Activated CD4-positive, CD25-positive, alpha-beta regulatory T cell treated with anti-CD3 and anti-CD28 coated beads, Interleukin-2, amount 50 U/mL, for 24 hours (primary cell): ENCODE measurements around the gene NDUFA1.
A peak's percentile ranks its signal among the peaks of the same experiment; 100 is the strongest.
"Not testable (repeated sequence)": the region's sequence is repeated elsewhere in the genome, so short reads cannot be mapped to it uniquely, and the experiment has no call there.

Experiments used
- ATAC-seq, 2 donors: fragments of 150-1000 bp; cut with Tn5 transposase; one replicate each; pipeline ENCODE4 v1.10.0; 2021; ENCODE audit warnings: mild to moderate bottlenecking in 1 of 2, moderate library complexity in 1 of 2

The NDUFA1 gene

DNA sequence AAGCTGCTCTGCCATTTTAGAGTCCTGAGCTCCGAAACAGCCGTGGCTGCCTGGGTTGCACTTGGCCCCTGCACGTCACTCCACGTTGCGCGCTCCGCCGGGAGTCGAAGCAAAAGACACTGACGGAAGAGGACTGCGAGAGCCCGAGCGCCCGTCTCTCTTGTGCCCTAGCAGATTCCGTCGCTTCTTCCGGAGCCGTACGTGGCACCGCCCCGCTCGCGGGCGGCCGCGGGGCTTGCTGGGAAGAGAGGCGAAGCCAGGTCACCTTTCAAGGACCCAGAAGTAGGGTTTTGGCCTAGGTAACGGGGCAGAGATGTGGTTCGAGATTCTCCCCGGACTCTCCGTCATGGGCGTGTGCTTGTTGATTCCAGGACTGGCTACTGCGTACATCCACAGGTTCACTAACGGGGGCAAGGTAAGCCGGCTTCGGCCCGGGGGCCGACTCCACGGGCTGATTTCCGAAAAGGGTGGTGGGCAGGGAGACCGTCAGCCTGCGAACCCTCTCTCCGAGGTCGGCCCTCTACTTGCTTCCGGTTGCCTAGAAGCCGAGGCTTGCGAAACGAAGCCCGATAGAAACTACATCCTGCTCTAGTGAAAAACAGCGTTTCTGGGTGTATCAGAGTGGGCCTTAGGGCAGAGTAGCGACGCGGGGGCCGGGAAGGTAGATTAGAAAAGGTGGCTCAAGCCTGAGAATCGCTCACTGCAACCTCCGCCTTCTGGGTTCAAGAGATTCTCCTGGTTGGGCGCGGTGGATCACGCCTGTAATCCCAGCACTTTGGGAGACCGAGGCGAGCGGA, at the start of gene NDUFA1, which contains the start of gene RNF113A:
TSS of gene NDUFA1 (plus strand) at position 234 of the 797 bp plus-strand sequence. CDS start at position 314, 80 bp downstream.
TSS of gene RNF113A (minus strand) at position 135 of the 797 bp plus-strand sequence. CDS start at position 15, 120 bp downstream.
- peak; percentile 93 to 96 for ATAC-seq

GRCh38 chrX:119824221-119824620, 47.4 kb upstream of the NDUFA1 start:
- not testable (repeated sequence) for ATAC-seq

DNA sequence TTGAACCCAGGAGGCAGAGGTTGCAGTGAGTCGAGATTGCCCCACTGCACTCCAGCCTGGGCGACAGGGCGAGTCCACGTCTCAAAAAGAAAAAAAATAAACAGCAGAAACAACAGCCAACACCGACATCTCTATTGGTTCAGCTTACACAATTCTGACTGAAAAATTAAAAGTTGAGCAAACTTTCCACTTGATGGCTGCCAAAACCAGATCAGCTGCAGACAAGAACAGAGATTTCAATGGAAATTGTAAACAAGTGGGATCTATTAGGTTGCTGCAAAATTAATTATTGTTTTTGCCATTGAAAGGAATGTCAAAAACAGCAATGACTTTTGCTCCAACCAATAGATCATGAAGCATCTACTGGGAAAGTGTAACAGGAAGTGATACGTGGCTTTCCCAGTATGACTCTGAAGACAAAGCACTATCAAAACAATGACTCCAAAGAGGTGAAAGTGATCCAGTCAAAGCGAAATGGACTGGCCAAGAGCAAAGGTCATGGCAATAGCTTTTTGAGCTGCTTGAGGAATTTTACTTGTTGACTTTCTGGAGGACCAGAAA, 45.2 kb upstream of the NDUFA1 start:
- ATAC-seq: no peak

DNA sequence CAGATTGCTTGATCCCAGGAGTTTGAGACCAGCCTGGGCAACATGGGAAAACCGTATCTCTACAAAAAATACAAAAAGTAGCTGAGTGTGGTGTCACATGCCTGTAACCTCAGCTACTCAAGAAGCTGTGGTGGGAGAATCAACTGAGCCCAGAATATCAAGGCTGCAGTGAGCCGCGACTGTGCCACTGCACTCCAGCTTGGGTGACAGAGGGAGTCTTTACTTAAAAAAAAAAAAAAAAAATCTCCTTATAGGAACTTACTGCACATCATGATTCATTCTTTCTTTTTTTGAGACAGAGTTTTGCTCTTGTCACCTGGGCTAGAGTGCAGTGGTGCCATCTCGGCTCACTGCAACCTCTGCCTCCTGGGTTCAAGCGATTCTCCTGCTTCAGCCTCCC, 43.2 kb upstream of the NDUFA1 start:
- ATAC-seq: no peak

DNA sequence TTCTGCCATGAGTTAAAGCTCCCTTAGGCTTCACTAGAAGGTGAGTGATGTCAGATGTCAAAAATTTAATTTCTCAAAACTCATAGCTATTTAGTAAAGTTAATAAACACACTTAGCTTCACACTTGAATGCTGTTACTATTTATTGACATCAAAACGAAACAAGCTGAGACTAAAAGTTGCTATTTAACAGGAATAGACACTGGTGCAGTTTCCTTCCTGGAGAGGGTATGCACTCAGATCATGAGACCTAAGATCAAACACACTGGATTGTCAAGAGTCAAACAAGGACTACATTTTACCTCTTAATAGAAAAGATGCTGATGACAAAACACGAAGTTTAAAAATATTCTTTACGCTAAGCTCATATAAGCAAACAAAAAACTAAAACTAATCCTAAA, 37.7 kb upstream of the NDUFA1 start:
- no peak for ATAC-seq

DNA sequence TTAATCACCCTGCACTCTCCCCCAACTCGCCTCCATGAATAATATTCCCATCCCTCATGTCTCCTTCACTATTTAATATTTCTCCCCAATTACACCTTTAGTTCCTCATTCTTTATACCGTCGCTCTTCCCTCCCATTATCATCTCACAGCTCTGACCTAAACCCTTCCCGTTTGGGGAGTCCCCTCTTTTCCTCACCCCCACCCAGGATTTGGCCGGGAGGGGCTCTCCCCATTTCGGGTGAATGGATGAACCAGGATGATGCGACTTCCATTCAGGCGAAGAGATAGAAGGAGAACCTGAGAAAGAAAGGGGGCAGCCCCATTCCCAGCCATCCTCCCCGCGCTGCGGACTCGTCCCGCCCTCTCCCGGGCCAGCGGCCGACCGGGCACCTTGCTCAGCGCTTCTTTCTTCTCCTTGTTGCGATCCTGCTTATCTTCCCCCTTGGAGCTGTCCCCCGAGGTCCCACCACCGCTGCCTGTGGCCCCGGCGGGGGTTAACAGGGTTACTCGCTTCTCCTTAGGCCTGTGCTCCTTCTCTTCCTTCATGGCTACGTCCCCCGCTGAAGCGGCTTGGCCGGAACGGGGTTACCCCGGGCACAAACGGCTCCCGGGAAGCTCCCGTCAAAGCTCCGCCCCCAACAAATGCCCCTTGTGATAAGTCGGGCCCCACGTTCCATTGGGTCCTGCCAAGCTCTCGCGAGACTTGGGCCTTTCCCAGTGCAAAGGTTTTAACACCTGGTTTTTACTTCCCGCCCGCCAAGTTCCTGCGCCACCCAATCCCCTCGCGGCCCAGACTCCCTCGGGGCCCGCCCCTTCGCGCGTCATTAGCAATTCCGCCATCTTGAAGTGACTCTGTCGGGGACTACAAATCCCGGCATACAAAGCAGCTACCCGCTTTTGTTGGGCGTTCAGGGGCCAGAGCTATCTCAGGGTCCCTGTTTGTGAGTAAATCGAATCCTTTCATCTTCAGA, 19.0 kb upstream of the NDUFA1 start, which contains the start of gene UPF3B:
TSS of gene UPF3B (minus strand) at position 582 of the 972 bp plus-strand sequence. CDS start at position 547, 35 bp downstream.
- ATAC-seq: peak; percentile 98 to 99

DNA sequence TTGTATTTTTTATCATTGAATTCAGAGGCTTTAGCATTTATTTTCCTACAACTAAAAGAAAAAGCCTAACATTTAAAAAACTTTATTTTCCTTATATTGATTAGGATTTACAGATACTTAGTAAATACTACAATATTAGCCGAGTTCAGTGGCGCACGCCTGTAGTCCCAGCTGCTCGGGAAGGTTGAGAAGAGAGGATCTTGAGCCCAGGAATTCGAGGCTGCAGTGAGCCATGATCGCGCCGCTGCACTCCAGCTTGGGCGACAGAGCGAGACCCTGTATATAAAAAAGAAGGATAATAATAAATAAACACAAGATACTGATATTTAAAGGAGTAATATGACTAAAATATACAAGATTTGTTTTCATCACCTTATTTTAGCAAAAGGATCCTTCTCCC, 18.2 kb upstream of the NDUFA1 start:
- ATAC-seq: no peak

DNA sequence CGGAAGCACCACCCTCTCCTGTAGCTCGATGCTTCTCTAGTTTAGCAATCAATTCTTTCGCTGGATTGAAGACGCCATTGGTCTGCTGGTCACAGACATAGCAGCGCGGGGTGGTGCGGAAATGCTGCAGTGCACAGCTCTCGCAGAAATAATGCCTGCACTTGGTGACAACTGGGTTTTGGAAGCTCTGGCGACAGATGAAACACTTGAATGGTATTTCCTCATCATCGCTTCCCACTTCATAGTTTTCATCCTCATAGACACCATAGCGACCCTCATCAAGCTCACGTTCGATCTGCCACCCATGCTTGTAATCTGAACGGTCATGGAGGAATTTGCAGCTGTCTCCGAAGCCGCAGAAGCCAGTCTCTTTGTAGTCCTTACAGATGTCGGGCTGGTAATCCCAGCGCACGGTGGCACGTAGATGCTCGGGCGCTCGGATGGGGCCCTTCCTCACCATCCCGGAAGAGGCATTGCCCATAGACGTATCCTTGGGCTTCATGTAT, 953 bp upstream of the NDUFA1 start:
- no peak for ATAC-seq

- ATAC-seq: peak; percentile 36
Observed at GRCh38 chrX:119871245-119871598, 410 bp upstream of the NDUFA1 start.

- no peak for ATAC-seq
Observed at GRCh38 chrX:119878740-119879139, 7.1 kb downstream of the NDUFA1 start.

GRCh38 chrX:119880076-119880475, 8.4 kb downstream of the NDUFA1 start:
- ATAC-seq: no peak

DNA sequence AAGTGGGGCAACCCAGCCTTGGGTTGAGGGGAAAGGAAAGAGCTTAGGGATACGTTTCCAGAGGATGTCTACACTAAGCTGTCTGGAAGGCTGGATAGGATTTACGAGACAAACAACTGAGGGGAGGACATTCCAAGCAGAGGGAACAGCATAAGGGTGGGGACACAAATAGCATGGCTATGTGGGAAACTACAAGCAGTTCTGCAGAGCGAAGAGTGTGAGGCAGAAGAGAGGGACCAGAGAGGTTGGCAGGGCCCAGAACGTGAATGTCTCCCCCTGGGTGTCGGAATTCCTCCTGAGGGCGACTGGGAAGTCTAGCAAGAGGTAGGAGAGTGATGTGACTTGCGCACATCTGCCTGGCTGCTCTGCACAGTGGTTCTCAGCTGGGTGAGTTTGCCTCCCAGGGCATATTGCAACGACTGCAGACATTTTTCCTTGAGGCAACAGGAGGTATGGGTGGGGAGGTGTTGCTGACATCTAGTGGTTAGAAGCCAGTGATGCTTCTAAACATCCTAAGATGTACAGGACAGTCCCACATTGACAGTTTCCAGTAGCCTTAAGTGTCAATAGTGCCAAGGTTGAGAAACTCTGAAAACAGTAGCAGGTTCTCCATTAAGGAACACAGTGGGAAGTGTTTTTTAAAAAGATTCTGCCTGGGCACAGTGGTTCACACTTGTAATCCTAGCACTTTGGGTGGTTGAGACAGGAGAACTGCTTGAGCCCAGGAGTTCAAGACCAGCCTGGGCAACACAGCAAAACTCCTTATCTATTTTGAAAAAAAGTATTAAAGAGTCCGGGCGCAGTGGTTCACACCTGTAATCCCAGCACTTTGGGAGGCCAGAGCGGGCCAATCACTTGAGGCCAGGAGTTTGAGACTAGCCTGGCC, 9.2 kb downstream of the NDUFA1 start:
- ATAC-seq: peak; percentile 64 to 79

DNA sequence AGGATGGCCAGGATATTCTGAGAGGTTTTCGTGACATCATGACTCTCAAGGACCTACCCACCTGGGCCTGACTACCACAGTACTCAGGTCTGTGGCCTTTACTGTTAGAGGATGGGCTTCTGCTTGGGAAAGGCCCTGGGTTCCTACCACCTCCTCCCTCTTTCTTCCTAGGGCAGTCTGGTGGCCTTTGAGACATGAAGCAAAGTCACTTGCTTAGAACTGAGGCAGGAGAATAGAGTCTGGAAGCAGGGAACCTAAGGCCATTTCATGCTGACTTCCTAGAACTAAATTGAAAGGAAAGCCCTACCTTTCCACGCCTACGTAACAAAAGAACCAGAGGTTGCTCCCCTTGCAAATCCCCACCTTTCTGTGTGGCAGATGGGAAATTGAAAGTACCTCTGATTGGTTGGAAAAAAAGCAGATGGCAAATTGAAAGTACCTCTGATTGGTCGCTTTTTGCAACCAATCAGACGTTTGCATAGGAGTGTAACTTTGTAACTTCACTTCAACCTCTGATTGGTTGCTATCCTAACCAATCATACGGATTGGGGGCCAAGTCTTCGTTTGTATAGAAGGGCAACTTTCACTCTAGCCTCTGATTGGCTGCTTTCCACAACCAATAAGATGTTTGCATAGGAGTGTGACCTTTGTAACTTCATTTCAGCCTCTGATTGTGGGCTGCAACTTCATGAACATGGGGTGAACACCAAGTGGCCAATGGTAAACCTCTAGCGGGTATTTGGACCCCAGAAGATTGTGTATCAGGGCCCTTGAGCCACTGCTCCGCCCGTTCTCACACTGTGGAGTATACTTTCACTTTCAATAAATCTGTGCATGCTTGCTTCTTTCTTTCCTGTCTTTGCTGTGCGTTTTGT, 14.2 kb downstream of the NDUFA1 start:
- ATAC-seq: no peak

- peak; percentile 76 to 78 for ATAC-seq
Observed at GRCh38 chrX:119887721-119888425, 16.2 kb downstream of the NDUFA1 start.

DNA sequence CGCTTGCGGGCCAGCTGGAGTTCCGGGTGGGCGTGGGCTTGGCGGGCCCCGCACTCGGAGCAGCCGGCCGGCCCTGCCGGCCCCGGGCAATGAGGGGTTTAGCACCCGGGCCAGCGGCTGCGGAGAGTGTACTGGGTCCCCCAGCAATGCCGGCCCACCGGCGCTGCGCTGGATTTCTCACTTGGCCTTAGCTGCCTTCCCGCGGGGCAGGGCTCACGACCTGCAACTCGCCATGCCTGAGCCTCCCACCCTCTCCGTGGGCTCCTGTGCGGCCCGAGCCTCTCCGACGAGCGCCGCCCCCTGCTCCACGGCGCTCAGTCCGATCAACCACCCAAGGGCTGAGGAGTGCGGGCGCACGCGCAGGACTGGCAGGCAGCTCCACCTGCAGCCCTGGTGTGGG, 19.0 kb downstream of the NDUFA1 start:
- ATAC-seq: not testable (repeated sequence)

DNA sequence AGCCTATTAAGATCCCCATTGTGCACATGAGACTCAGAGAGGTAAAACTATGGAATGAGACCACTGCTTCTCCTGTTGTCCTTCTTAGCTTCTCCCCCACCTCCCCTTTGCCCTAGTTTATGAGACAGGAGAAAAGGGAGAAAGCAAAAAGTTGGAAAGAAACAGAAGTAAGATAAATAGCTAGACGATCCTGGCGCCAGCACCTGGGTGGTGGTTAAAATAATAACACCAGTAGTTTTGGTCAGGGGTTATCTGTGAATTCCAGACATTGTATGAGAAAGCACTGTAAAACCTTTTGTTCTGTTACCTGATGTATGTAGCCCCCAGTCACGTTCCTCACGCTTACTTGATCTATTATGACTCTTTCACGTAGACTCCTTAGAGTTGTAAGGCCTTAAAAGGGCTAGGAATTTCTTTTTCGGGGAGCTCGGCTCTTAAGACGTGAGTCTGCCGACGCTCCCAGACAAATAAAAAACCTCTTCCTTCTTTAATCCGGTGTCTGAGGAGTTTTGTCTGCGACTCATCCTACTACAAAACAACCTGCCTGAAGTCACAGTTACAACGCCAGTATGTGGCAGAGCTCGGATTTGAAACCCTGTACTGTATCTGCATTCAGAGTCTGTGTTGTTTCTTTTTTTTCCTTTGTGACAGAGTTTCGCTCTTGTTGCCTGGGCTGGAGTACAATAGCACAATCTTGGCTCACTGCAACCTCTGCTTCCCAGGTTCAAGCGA, 20.5 kb downstream of the NDUFA1 start:
- not testable (repeated sequence) for ATAC-seq

- ATAC-seq: no peak
Observed at GRCh38 chrX:119895843-119896326, 24.3 kb downstream of the NDUFA1 start, which contains the start of gene AKAP14. AKAP14 (plus strand) TSS chrX:119895893; CDS start chrX:119903224, 7,331 bp downstream.

DNA sequence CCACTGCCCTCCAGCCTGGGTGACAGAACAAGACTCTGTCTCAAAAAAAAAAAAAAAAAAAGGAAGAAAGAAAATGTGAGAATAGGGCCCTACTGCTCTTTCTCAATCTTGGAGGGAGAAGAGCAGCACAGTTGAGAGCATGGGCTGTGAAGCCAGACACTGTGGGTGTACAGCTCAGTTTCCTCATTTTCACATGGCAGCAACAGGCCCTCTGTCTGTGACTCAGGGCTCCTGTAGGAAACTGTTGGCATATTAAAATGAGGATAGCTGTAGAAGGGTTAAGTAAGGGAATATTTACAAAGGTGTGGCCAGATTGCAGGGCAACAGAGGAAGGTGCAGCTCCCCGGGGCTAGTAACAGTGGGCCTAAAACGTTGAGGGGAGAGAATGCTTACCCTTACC, 27.5 kb downstream of the NDUFA1 start:
- ATAC-seq: no peak

DNA sequence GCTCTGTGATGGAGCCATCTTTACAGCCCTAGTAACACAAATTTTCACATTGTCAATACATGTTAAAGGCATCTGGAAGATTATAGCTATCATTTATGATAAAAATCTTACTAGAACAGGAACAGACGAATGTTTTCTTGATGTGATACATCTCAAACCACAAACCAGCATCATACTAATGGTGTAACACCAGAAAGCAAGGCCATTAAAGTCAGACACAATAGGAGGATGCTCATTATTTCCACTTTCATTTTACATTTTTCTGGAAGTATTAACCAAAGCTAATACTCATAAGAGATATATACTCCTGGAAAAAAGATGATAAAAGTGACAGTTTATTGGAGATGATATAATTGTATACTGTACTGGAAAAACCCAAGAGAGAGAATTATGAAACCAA, 29.3 kb downstream of the NDUFA1 start:
- ATAC-seq: no peak
